CD4-positive, alpha-beta T cell treated with Interleukin-17A for 4 hours (primary cell): ENCODE data around the gene LRRC51.
A peak's percentile ranks its signal among the peaks of the same experiment; 100 is the strongest.

Experiments
- DNase-seq: peaks from one replicate; pipeline ENCODE4 v3.0.0-alpha.2; 2020; ENCODE audit warnings: mixed read lengths

The LRRC51 gene, protein sequence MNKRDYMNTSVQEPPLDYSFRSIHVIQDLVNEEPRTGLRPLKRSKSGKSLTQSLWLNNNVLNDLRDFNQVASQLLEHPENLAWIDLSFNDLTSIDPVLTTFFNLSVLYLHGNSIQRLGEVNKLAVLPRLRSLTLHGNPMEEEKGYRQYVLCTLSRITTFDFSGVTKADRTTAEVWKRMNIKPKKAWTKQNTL

DNA sequence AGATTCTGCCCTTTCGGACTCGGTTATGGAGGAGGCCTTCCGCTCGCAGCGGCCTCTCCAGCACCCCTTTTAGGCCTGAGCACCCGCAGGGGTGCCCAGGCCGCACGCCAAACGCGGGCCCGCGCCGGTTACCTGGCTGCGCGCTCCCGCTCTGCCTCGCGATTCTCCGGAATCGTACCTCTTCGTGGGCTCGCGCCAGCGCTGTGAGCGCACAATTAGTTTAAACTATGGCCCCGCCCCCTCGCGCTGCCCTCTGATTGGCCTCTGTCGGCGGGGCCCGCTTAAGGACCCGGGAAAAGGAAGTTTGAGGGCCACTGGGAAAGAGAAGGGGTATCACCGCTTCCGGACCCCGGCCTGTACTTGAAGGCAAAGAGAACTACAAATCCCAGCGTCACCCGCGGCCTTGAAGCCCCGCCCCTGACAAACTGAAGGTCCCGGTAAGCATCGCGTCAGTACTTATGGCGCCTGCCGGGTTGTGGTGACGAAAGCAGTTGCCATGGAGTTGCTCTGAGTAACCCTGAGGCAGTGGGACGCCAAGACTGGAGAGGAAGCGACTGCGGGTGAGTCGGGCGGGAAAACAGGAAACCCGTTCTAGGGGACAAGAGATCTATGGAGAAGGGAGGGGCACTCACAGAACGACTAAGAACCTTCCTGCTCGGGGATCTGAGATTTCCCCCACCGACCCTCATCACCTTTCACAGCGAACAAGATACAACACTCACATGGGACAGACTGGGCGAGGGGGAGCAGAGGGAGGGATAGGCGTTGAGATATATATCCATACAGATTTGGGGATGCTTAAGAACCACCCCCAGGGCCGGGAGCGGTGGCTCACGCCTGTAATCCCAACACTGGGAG, at the start of gene LRRC51, which contains the start of gene NUMA1:
Gene LRRC51, plus strand, starts transcription at position 525 of the 858 bp plus-strand sequence. CDS start 8,234 bp downstream, outside the sequence.
Gene NUMA1, minus strand, starts transcription at position 217 of the 858 bp plus-strand sequence. CDS start 44,599 bp downstream, outside the sequence.
- peak; percentile 99 for DNase-seq

DNA sequence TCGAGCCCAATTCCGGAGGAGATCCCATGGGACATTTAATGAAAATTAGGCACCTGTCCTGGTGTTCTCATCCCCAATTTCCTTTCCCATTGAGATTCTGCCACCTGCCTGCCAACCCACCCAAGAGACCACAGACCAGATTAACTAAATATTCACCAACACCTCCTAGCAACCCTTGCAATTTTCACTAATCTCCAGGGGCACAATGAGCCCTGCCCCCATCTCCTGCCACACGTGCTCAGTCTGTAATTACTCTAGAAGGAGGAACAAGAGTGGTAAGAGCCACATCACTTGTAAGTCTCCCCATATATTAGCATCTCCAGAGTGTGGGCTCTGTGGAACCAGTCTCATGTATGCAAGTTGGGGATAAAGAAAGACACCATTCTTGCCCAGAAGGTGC, 44.0 kb upstream of the LRRC51 start:
- DNase-seq: no peak

DNA sequence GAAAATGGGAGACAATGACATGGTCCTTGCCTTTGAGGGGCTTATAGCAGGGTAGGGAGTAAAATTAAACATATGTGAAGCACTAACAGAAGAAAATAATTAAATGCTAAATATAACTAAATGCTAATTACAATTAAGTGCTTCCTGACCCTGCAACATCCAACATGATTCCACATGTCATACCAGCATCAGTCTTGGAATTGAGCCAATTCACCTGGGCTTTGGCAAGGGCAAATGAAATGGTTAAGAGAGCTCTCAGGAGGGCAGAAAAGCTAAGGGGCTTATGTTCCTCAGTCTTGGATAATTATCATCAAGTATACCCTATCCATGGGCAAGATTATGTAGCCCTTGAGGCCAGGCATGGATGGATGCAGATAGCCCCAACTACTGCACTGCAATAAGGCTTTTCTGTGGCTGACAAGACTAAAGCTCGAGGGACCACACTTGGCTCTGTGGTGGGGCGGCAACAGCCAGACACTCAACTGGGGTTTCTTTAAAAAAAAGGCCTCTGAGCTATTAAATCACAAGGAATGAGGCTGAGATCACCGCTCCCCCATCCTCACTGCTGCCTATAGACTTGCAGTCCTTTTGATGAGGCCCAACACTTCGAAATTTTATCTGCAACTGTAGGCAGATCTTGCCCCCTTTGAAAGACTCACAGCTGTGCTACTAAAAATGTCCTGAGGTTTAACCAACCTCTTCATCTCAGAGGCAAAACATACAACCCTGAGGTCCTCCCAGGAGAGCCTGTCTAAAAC, 42.9 kb upstream of the LRRC51 start:
- no peak for DNase-seq

DNA sequence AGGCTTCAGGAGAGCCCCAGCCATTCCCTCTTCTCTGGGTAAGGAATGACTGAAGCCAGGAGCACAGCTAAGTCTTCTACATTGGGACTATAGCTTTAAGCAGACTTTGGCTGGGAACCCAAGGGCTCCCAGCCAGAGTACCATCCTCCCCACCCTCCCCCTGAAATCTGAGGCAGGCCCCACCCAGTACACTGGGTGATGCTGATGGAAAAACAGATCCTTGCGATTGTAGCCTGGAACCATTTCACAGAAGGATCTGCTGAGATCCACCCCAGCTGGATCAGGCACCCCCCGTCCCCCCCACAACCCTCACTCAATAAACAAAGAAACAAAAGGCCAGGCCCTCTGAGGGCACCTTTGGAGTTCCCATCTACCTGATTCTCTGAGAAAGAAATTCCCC, 42.2 kb upstream of the LRRC51 start:
- DNase-seq: no peak

DNA sequence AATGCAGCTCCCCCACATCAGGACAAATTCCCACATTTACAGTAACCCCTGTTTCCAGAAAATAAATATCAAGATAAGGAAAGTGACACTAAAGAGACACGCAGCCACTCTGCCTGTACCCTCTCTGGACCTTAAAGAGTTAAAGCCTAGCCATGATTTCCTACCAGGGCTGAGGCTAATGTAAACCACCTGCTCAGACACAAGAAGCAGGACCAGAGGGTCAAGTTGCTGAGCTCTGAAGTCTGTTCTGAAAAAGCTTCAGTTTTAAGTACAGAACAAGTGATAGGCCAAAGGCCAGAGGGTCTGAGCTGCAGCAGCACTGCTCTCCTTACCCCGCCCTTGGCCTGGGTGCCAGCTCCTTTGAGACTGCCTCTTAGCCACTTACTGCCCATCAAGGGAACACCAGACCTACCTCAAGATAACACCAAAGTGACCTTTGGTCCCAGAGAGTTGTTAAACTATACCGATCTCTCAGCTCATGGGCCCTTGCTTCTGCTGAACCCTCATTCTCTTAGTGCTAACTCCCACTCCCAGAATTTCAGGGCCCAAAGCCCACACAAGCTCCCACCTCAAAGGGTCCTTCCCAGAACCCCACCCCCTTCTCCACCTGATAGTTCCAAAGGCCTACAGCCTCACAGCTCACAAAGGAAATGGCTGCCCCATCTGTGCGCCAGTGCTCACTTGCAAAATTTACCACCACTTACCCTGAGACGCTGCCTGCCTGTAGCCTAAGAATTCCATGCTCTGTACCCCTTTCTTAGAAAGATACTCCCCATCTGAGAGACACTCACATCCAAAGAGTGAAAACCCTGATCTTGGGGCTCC, 41.4 kb upstream of the LRRC51 start:
- no peak for DNase-seq

DNA sequence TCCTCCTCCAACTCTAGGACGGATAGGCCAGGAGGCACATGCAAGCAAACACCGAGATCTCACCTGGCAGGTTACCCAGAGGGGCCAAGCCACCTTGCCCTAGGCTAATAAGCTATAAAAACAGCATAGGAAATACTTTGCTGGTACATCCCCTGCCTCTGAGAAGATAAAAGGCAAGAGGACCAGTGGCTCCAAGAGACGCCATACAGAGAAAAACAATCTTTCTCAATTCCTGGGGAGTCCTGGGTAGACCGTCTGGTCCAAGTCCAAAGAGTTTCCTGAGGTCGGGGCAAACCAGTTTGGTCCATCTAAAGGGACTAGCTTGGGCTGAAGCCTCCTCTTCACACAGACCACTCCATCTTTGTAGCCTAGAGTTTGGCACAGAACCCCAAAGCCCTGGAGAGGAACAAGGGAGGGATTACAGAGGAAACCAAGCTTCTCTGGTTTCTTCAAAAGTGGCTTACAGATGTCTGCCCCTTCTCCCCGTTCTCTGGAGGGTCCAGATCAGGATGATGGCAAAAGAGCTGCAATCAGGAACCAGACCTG, 40.7 kb upstream of the LRRC51 start:
- DNase-seq: peak; percentile 42

DNA sequence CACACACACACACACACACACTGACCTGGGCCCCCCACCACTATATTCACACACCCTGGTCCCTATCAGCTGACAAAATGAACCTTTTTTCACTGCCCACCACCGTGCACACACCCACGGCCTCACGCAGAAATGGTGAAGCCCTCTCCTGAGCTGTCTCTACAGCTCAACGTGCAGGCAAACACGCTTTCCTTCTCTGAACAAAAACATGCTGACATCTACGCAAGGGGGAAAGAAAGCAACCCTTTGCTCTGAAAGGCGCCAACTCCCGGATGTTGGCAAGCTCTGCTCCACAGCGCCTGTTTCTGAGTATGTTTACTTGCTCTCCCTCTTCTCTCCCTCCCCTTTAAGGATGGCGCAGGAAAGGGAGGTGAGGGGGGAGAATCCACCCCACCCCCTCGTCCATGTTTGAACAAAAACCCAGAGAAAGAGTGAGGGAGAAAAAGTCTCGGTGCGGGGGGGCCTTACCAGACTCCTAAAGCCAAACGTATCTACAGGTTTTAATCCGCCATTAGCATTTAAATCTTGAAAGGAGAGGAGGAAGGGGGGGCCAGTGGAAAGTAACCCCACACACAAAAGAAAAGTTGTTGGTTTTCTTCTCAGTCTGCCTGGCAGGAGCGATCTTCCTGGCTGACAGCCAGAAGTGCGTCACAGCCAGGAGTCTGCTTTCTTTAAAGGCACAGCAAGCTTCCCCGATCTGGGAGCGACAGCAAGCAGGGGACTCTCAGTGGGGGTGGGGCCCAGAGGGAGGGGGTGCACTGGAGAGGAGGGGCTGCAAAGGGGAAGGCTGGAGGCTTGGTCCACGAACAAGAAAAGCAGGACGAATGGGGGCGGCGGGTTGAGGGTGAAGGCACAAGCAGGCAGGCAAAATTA, 39.9 kb upstream of the LRRC51 start:
- DNase-seq: peak; percentile 89

DNA sequence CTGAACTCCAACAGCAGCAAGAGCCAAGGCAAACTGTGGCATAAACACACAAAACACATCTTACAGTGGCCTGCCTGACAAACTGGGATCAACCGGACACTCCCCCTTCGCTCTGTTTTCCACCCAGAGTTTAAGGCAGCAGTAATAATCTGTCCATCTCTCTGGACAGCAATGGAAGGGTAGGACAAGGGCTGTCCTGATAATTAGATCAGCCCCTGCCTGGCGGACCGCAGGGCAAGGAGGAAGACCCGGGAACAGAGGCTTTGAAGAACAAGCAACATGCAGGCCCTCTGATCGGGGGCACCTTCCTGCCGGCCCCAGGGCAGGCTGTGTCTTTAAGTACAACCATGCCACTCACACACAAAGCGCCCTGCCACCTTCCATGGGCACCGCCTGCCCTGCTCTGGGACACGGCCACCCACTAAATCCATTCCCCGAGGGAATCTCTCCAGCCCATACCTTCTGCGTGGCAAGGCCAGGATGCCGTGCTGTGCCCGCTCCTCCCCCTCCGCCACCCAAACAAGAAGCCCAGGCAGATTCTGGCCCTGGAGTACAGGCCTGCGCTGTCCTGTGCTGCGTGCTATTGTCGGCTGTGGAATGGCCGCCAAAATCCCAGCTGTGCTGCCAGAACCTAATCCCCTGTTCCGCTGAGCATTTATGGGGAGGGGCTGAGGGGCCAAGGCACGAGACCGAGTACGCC, 39.1 kb upstream of the LRRC51 start:
- DNase-seq: peak; percentile 66

DNA sequence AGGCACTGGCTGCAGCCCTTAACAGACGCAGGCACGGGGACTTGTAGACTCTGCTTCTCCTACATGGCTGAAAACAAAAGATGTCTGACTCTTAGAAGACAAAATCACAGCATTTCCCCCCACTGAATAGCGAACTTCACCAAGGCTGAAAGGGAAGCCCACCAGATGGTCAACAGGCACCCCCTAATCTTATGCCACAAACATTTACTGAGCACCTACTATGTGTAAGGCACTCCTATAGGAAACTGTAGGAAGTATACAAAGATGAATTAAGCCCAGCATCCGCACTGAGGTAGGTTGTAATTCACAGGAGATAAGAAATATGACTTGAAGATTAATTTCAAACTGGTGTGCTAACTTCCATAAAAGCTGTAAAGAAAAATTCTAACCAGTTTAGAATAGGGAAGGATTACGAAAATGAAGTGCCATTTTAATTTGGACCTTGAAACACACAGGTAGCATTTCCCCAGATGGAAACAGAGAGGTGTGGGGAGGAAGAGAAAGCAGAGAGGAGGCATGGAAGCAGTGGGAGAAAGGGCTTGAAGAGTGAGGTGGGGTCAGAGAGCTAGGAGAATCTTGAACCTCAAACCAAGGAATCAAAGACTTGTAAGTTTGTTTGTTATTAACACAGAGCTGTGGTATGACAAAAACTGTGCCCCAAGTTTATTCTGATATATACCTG, 38.4 kb upstream of the LRRC51 start:
- DNase-seq: peak; percentile 6

DNA sequence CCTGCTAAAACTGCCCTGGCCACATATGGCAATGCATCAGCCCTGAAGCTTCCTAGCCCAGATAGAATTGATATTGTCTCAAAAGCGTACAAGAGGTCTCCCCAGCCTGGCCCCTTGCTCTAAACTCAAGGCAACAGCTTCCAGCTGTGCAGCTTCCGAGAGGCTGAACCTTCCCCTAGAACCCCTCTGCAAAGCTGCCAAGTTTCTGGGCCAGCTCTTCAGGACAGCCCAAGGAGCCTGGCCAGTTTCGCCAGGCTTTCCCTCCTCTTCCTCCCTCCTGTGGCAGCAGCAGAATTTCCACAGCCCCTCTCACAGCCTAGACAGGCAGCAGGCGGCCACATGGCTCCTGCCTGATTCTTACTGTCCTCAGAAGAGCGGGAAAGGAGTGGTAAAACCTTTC, 34.8 kb upstream of the LRRC51 start:
- no peak for DNase-seq

DNA sequence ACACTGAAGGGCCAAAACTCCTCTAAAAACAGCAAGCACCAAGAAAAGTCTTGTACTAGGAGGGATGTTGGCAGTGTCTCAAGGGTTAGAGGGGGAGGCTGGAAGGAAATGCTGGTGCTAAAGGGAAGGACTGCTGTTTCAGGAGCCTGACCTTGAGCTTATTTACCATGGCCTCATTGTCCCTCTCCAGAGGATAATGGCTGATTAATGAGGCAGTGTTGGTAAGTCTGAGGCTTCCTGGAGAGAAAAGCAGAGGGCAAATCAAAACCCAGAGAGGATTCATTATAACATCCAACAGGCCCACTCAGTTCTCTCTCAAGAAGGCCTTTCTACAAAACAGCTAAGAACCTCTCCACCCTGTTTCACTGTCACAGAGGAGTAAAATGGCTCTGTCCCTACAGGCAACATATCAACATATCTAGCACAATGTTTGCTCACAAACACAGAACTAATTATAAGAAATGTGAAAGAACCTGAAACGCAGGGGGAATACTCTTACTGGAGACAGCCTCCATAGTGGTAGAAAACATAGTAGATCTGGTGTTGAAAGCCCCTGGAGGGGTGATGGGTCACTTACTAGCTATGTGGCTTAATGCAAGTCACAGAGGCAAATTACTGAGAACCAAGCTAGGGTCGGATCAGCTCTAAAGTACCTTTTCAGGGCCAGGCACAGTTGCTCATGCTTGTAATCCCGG, 31.7 kb upstream of the LRRC51 start:
- DNase-seq: no peak

DNA sequence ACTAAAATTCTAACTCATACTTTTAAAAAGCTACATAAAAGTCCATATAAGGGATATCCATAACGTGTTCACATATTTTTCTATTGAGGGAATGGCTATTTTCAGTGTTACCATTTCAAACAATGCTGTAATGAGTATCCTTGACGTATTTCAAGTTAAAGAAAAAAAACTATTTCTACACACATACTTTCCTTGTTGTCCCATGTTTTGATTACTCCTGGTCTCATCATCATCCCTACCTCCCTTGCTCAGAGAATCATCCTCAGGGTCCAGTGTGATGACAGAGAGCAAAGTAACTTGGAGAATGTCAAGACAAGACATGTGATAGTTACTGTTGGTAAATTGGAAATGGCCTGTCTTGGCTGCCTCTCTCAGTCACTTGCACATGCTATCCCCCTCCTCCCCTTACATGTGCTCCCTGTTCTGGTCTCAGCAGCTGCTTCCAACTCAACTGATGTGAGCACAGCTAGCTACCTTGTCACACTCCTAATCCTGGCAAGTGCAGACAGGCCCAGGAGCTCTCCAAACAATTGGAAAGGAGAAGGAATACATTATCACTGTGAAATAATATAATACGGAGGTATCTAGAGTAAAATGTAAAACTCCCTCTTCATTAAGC, 22.1 kb upstream of the LRRC51 start:
- DNase-seq: no peak

DNA sequence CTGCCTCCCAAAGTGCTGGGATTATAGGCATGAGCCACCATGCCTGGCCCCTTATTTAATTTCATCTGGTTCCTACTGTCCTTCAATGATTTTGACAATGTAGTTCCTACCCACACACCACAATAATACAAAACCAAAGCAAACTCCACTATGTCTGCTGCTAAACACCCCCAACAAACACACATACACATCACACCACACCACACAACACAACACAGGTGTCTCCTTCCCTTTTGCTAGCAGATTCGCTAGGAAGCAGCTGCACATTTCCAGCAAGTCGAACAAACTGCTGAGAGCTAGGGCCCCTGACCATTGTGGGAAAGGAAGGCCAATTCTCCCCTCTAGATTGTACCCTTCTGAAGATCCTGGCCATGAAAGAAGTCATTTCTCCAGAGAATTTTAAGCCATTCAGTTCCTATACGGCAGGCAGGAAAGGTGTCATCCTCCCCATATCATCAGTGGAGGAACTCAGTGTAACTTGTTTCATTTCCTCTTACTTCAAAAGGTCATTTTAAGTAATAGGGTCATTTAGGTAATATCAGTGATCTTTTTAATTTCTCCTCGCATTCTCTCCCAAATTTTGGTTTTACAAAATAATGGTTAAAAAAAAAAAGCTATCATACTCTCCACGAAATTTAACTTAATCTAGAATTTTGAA, 18.8 kb upstream of the LRRC51 start:
- DNase-seq: no peak

DNA sequence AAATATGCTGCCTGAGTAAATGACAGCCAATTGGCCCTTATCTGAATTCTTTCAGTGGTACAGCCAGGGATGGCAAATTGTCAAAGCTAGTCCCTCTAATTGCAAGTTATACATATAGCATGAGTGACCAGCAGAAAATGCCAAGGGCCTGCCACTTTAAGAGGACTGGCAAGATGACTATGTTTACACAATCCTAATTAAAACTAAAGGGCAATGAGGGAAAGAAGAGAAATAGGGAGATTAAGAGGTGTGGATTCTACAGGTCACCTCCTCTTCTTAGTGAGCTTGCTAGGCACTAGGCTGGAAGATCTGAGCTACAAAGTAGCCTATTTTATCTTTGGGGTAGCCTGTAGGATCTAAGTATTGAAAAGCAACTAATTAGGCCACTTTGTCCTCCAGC, 13.8 kb upstream of the LRRC51 start:
- no peak for DNase-seq

DNA sequence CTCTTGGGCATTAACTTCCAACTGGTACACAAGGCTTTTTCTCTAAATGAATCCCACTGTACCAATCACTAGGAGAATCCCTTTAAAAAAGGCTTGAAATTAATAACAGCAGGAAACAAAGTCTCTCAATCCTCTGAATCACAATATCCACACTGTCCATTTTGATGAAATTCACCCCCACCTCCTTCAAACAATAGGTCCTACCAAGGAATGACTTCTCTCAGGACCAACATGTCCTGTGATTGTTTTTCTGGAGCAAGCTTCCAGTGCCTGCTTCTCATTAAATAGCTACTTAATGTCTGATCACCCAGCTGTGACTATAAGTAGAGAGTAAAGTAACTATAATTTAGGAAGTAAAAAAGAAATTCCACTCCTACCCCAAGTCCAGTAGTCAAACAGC, 13.4 kb upstream of the LRRC51 start:
- DNase-seq: no peak

DNA sequence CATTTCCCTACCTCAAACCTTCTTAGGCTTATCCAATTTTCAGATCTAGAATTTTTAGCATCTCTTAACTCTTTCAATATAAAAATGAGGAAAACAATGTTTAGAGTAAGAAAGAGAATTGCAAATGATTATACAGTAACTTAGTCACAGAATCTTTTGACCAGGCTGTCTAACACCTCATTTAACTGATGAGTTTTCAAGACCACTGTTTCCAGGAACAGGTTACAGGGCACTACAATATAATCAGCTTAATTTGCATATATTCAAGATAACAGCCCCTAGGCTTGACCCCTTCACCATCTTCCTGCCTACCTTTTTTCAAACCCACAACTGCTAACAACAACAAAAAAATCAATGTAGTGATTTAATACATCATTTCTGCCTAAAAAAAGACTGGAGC, 13.0 kb upstream of the LRRC51 start:
- no peak for DNase-seq

DNA sequence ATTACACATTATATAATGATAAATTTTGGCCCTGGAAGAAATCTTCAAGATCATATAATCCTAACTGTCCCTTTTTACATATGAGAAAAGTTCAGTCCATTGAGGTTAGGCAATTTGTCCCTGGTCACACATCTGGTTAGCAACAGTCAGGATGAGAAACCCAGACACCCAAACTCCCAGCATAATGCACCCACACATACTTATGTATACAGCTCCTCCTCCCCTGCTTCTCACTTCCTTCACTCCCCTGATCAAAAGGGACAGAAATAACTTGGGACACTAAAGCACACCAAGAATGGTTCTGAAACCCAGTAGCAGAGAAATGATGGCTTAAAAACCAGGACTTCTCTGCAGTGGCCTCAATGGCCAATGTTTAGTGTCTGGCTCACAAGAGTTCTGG, 11.4 kb upstream of the LRRC51 start:
- no peak for DNase-seq

DNA sequence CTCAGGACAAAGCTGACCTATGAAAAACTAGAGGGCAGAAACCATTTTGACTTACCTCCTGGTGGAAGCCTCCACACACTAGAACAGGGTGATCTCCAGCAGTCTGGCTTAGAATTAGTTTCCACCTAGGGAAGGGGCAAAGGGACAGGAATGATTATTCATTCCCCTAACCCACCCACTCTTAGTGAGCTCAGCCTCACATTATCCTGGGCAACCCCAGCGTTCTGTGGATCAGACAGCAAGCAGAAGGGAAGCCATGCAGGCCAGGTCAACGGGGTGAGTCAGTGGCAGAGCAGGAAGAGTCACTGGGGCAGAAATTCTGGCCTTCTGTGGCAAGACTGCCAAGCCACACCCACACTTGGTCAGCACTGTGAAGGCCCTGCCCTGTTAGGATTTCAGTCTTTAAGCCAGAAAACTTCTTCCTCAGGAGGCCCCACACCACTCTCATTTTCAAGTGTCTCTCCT, 10.8 kb upstream of the LRRC51 start:
- DNase-seq: no peak
